SJSA1 (cell line): ENCODE results near the gene BCO1. TPM values are rescaled to one million over a fixed set of nuclear protein-coding genes. Genes with fewer than 3 reads are reported as not detected.

Experiments
- DNase-seq, 2 experiments: peaks; one replicate each; pipeline ENCODE4 v3.0.0-alpha.2; 2015 to 2020; ENCODE audit warnings: low spot score in 2 of 2, low read depth in 1 of 2
- H3K27ac ChIP-seq: fragments of 250-450 bp; sonication (Bioruptor Pico); 2 replicates; pipeline ENCODE4 v1.5.1; 2020; ENCODE audit warnings: mild to moderate bottlenecking, moderate library complexity
- H3K27me3 ChIP-seq: fragments of 250-450 bp; sonication (Bioruptor Pico); replicated peaks from 2 replicates; pipeline ENCODE4 v1.5.1; 2020; ENCODE audit warnings: mild to moderate bottlenecking, moderate library complexity
- H3K36me3 ChIP-seq: fragments of 250-450 bp; sonication (Bioruptor Pico); 2 replicates; pipeline ENCODE4 v1.5.1; 2020; ENCODE audit warnings: mild to moderate bottlenecking
- H3K4me1 ChIP-seq: fragments of 250-450 bp; sonication (Bioruptor Pico); replicated peaks from 2 replicates; pipeline ENCODE4 v1.6.1; 2021; ENCODE audit warnings: mild to moderate bottlenecking
- H3K4me3 ChIP-seq: fragments of 250-450 bp; sonication (Bioruptor Pico); 2 replicates; pipeline ENCODE4 v1.5.1; 2020; ENCODE audit warnings: mild to moderate bottlenecking
- H3K9me3 ChIP-seq: fragments of 250-450 bp; sonication (Bioruptor Pico); replicated peaks from 2 replicates; pipeline ENCODE4 v1.5.1; 2020; ENCODE audit warnings: mild to moderate bottlenecking
- total RNA-seq: library from RNA; depleted of rRNA; stranded (reverse); fragments of >200 nt; shearing (Covaris generic); gene quantifications from 2 replicates; pipeline ENCODE4 v1.2.3, GENCODE V29; 2014

The BCO1 gene
- total RNA-seq, 1 experiment from 2014 or later = not detected

- H3K27ac ChIP-seq = no peak overlapping the region
- no peaks in the 10 kb centered on the region for H3K4me1 ChIP-seq
- H3K4me3 ChIP-seq = no peak overlapping the region
- DNase-seq = no peak
- H3K9me3 ChIP-seq = no peaks in the 10 kb centered on the region
- H3K36me3 ChIP-seq = no peaks in the 10 kb centered on the region
- no peaks in the 10 kb centered on the region for H3K27me3 ChIP-seq
Measured at GRCh38 chr16:81275064-81275532, 36.6 kb downstream of the BCO1 start.

DNA sequence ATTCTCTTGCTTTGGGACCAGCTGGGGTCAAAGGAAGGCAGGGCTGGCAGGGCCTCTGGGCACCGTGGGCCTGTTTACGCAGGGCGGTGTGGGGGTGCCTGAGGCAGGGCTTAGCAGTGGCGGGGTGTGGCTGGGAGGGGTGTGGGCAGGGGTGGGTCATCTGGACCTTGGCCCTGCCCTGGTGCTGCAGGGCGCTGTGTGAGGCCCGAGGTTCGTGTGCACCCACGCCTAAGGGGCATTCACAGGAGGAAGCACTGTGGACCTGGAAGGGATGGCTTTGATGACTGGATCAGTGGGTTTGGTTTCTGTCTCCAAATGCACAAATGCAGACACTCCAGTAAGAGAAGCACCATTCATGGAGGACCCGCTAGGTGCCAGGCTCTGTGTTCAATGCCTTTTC lies 37.3 kb downstream of the BCO1 start:
- Histone ChIP-seq H3K27ac (no peak overlapping the region), H3K4me1 (no peaks in the 10 kb centered on the region), H3K36me3 (no peaks in the 10 kb centered on the region), H3K27me3 (0 out of 2 replicates have a peak, but pooled peaks cover 3% of the 10 kb centered on the region), H3K9me3 (no peaks in the 10 kb centered on the region), H3K4me3 (no peak overlapping the region)
- DNase-seq = no peak

- Histone ChIP-seq H3K4me1 (no peaks in the 10 kb centered on the region), H3K4me3 (no peak overlapping the region), H3K36me3 (no peaks in the 10 kb centered on the region), H3K9me3 (no peaks in the 10 kb centered on the region), H3K27ac (no peak overlapping the region), H3K27me3 (0 out of 2 replicates have a peak, but pooled peaks cover 3% of the 10 kb centered on the region)
- no peak for DNase-seq
Measured at GRCh38 chr16:81276323-81276722, 37.8 kb downstream of the BCO1 start.

DNA sequence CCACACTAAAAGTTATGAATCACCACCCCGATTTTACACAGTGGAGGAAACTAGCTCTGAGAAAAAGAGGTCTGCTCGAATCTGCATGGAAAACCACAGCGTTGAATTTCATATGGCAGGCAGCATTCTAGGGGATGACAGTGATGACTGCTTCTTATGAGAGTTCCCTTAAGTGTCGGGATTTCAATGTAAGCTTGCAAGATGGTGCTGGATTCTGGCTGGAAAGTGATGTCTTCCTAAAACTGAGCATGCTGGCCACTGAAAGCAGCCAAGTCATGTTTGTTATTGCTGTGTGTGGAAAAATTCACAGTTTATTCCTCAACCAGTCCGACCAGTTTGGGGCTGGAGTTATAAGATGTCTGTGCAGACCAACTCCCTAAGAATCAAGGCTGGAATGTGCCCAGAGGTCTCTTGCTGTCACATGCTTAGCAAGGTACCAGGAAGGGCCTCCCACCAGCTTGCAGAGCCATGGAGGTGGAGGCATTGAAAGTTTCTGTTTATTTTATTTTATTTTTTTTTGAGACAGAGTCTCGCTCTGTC lies 39.1 kb downstream of the BCO1 start:
- H3K27me3 ChIP-seq = 0 out of 2 replicates have a peak, but pooled peaks cover 3% of the 10 kb centered on the region
- no peaks in the 10 kb centered on the region for H3K36me3 ChIP-seq
- DNase-seq = no peak
- no peaks in the 10 kb centered on the region for H3K9me3 ChIP-seq
- no peaks in the 10 kb centered on the region for H3K4me1 ChIP-seq
- H3K4me3 ChIP-seq = no peak overlapping the region
- H3K27ac ChIP-seq = no peak overlapping the region

- no peak for DNase-seq
Measured at GRCh38 chr16:81278526-81278925, 40.0 kb downstream of the BCO1 start.

DNA sequence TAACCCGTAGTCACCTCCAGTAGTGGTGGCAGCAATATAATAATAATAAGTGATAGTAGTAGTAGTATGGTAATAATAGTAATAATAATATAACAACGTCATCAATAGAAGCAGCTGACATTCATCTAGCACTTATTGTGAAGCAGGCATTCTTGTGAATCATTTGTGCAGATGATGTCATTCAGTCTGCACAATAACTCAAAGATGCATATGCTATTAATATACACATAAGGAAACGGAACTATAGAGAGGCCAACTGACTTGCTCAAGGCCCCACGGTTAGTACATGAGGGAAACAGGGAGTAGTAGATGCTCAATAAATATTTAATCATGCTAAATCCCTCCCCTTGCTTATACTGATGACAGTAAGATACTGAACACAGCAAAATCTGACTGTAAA lies 40.9 kb downstream of the BCO1 start:
- Histone ChIP-seq H3K4me3 (no peak overlapping the region), H3K27ac (no peak overlapping the region), H3K27me3 (0 out of 2 replicates have a peak, but pooled peaks cover 3% of the 10 kb centered on the region), H3K9me3 (no peaks in the 10 kb centered on the region), H3K36me3 (no peaks in the 10 kb centered on the region), H3K4me1 (no peaks in the 10 kb centered on the region)
- DNase-seq = no peak

More at GRCh38 chr16:81278526-81278925, 40.0 kb downstream of the BCO1 start:
- H3K27me3 ChIP-seq = 0 out of 2 replicates have a peak, but pooled peaks cover 3% of the 10 kb centered on the region
- no peaks in the 10 kb centered on the region for H3K9me3 ChIP-seq
- H3K4me1 ChIP-seq = no peaks in the 10 kb centered on the region
- H3K36me3 ChIP-seq = no peaks in the 10 kb centered on the region
- no peak overlapping the region for H3K27ac ChIP-seq
- no peak overlapping the region for H3K4me3 ChIP-seq

DNA sequence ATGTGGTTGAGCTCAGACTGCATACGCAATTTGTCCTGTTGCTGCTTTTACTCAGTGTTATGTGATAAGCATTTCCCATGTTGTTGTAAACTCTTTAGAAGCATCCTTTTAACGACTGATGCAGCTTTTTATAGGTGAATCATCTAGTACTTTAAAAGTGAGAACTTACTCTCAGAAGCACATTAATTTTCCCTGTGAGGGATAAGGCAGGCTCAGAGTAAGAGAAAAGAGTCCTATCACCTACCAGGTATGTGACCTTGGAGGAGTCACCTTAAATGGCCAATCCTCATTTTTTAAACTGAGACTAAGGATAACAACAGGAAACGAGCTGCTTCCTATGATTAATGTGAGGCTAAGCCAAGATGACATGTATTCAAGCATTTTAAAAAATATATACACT lies 41.9 kb downstream of the BCO1 start:
- no peak overlapping the region for H3K4me3 ChIP-seq
- 0 out of 2 replicates have a peak, but pooled peaks cover 3% of the 10 kb centered on the region for H3K27me3 ChIP-seq
- no peaks in the 10 kb centered on the region for H3K9me3 ChIP-seq
- no peak for DNase-seq
- H3K4me1 ChIP-seq = no peaks in the 10 kb centered on the region
- H3K27ac ChIP-seq = no peak overlapping the region
- no peaks in the 10 kb centered on the region for H3K36me3 ChIP-seq

DNA sequence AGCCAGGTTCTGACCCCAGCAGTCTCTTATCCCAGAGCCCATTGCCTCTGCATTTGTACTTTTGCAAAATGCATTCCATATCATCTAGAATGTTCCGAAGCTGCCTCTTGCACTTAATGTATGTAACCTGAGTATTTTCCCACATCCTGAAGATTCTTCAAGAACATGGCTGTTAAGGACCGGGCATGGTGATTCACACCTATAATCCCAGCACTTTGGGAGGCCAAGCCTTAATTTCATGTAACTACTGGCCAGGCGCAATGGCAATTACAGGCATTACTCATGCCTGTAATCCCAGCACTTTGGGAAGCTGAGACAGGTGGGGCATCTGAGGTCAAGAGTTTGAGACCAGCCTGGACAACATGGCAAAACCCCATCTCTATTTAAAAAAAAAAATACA lies 44.6 kb downstream of the BCO1 start:
- no peak for DNase-seq
- Histone ChIP-seq H3K27ac (no peak overlapping the region), H3K9me3 (no peaks in the 10 kb centered on the region), H3K4me3 (no peak overlapping the region), H3K4me1 (no peaks in the 10 kb centered on the region), H3K36me3 (no peaks in the 10 kb centered on the region), H3K27me3 (0 out of 2 replicates have a peak, but pooled peaks cover 3% of the 10 kb centered on the region)

- Histone ChIP-seq H3K27me3 (0 out of 2 replicates have a peak, but pooled peaks cover 3% of the 10 kb centered on the region), H3K4me3 (no peak overlapping the region)
Measured at GRCh38 chr16:81284995-81285600, 46.6 kb downstream of the BCO1 start.

GRCh38 chr16:81286190-81286589 lies 47.7 kb downstream of the BCO1 start:
- no peaks in the 10 kb centered on the region for H3K36me3 ChIP-seq
- no peaks in the 10 kb centered on the region for H3K9me3 ChIP-seq
- H3K27ac ChIP-seq = no peak overlapping the region
- no peaks in the 10 kb centered on the region for H3K27me3 ChIP-seq
- H3K4me3 ChIP-seq = no peak overlapping the region
- DNase-seq = no peak
- no peaks in the 10 kb centered on the region for H3K4me1 ChIP-seq

More at GRCh38 chr16:81284995-81285600, 46.6 kb downstream of the BCO1 start:
- H3K27ac ChIP-seq = no peak overlapping the region
- no peaks in the 10 kb centered on the region for H3K9me3 ChIP-seq
- no peaks in the 10 kb centered on the region for H3K36me3 ChIP-seq
- no peak for DNase-seq
- no peaks in the 10 kb centered on the region for H3K4me1 ChIP-seq

- Histone ChIP-seq H3K36me3 (no peaks in the 10 kb centered on the region), H3K27me3 (no peaks in the 10 kb centered on the region), H3K4me1 (no peaks in the 10 kb centered on the region; the same call in 1 of the 2 replicates), H3K27ac (no peak overlapping the region), H3K4me3 (no peak overlapping the region), H3K9me3 (no peaks in the 10 kb centered on the region)
- no peak for DNase-seq
Measured at GRCh38 chr16:81291117-81291516, 52.6 kb downstream of the BCO1 start.

DNA sequence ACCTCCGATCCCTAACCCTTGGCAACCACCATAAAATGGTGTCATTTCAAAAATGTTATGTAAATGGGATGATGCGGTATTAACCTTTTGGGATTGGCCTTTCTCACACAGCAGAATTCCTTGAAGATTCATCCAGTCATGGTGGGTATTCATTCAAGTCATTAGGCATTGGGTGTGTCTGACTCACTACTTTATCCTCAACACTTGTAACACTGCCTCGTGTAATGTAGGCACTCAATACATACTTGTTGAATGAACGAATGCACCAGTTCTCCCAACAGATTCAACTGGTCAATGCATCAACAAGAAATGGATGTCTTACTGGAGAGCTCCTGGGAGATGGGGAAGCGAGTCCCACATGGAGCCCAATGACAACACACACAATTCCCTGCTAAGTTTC lies 54.4 kb downstream of the BCO1 start:
- H3K4me3 ChIP-seq = no peak overlapping the region
- H3K27me3 ChIP-seq = no peaks in the 10 kb centered on the region
- no peaks in the 10 kb centered on the region; the same call in 1 of the 2 replicates for H3K4me1 ChIP-seq
- H3K9me3 ChIP-seq = no peaks in the 10 kb centered on the region
- H3K36me3 ChIP-seq = no peaks in the 10 kb centered on the region
- no peak for DNase-seq
- no peak overlapping the region for H3K27ac ChIP-seq

- Histone ChIP-seq H3K4me3 (no peak overlapping the region), H3K9me3 (no peaks in the 10 kb centered on the region)
- peak in 1 of 2 experiments; percentile 32 for DNase-seq
Measured at GRCh38 chr16:81293909-81294802, 55.7 kb downstream of the BCO1 start.

GRCh38 chr16:81296631-81297030 lies 58.1 kb downstream of the BCO1 start:
- no peaks in the 10 kb centered on the region for H3K9me3 ChIP-seq
- no peak overlapping the region for H3K27ac ChIP-seq
- no peak overlapping the region for H3K4me3 ChIP-seq
- no peaks in the 10 kb centered on the region for H3K36me3 ChIP-seq
- no peaks in the 10 kb centered on the region for H3K27me3 ChIP-seq
- no peak for DNase-seq
- no peaks in the 10 kb centered on the region; the same call in 1 of the 2 replicates for H3K4me1 ChIP-seq

More at GRCh38 chr16:81293909-81294802, 55.7 kb downstream of the BCO1 start:
- H3K36me3 ChIP-seq = no peaks in the 10 kb centered on the region
- no peaks in the 10 kb centered on the region; the same call in 1 of the 2 replicates for H3K4me1 ChIP-seq
- no peaks in the 10 kb centered on the region for H3K27me3 ChIP-seq
- H3K27ac ChIP-seq = no peak overlapping the region
